SU-DHL-6 (cell line): Measurements from ENCODE around the gene TCN1.

ENCODE experiments used
- H2AFZ ChIP-seq: fragments of 200-600 bp; sonication (generic); 2 replicates; pipeline ENCODE4 v1.6.1; 2014; ENCODE audit warnings: low read depth, mild to moderate bottlenecking, moderate library complexity, mixed read lengths, antibody characterized with exemption, low read length; ENCODE audit not compliant: severe bottlenecking
- H3F3A ChIP-seq: fragments of 200-600 bp; shearing (Covaris generic); 2 replicates; pipeline ENCODE4 v1.6.0; 2016; ENCODE audit warnings: antibody characterized with exemption, mild to moderate bottlenecking; ENCODE audit not compliant: insufficient read depth
- H3K27ac ChIP-seq: fragments of 200-600 bp; sonication (generic); 2 replicates; pipeline ENCODE4 v1.5.1; 2016; ENCODE audit warnings: low read depth, mild to moderate bottlenecking, low read length, moderate library complexity, mixed read lengths
- H3K27me3 ChIP-seq: fragments of 200-600 bp; sonication (generic), shearing (Covaris generic); 2 replicates; pipeline ENCODE4 v1.6.0; 2014; ENCODE audit warnings: mild to moderate bottlenecking, low read length
- H3K36me3 ChIP-seq: fragments of 200-600 bp; sonication (generic); 2 replicates; pipeline ENCODE4 v1.6.1; 2014; ENCODE audit warnings: mild to moderate bottlenecking, low read length, mixed read lengths
- H3K4me2 ChIP-seq: fragments of 300-600, 200-600 bp; shearing (Covaris generic), sonication (generic); 2 replicates; pipeline ENCODE4 v1.6.0; 2014; ENCODE audit warnings: low read length, low read depth, mild to moderate bottlenecking; ENCODE audit not compliant: poor library complexity, severe bottlenecking
- H3K4me3 ChIP-seq: fragments of 200-600 bp; sonication (generic); 2 replicates; pipeline ENCODE4 v1.5.1; 2014; ENCODE audit warnings: antibody characterized with exemption, low read length, mild to moderate bottlenecking, mixed read lengths; ENCODE audit not compliant: insufficient read depth, poor library complexity, severe bottlenecking
- H3K79me2 ChIP-seq: fragments of 200-600 bp; sonication (generic); 2 replicates; pipeline ENCODE4 v1.6.1; 2014; ENCODE audit warnings: mild to moderate bottlenecking, low read length, moderate library complexity; ENCODE audit not compliant: insufficient read depth
- H3K9ac ChIP-seq: fragments of 200-600 bp; sonication (generic); 2 replicates; pipeline ENCODE4 v1.7.0; 2014; ENCODE audit warnings: mild to moderate bottlenecking, low read length
- H3K9me2 ChIP-seq: fragments of 200-600 bp; sonication (generic); replicated peaks from 2 replicates; pipeline ENCODE4 v1.6.1; 2014; ENCODE audit warnings: low read length; ENCODE audit not compliant: insufficient read depth
- H3K9me3 ChIP-seq: fragments of 200-600 bp; sonication (generic); 2 replicates; pipeline ENCODE4 v1.6.1; 2014; ENCODE audit warnings: low read length, mixed read lengths; ENCODE audit not compliant: insufficient read depth
- H4K20me1 ChIP-seq: fragments of 200-600 bp; sonication (generic); 2 replicates; pipeline ENCODE4 v1.6.1; 2014; ENCODE audit warnings: low read depth, mild to moderate bottlenecking, antibody characterized with exemption, low read length, moderate library complexity, mixed read lengths
- CTCF ChIP-seq: fragments of 200-600 bp; sonication (generic); IDR thresholded peaks from one replicate; pipeline ENCODE4 v1.5.1; 2017; ENCODE audit warnings: antibody characterized with exemption, mild to moderate bottlenecking, low read length, moderate library complexity; ENCODE audit not compliant: insufficient read depth, poor library complexity, severe bottlenecking
- EZH2phosphoT487 ChIP-seq: fragments of 200-600 bp; sonication (generic), shearing (Covaris generic); conservative IDR thresholded peaks from 2 replicates; pipeline ENCODE4 v1.6.1; 2018; ENCODE audit warnings: mild to moderate bottlenecking, antibody characterized with exemption, low read length, moderate library complexity, mixed read lengths

Gene TCN1

DNA sequence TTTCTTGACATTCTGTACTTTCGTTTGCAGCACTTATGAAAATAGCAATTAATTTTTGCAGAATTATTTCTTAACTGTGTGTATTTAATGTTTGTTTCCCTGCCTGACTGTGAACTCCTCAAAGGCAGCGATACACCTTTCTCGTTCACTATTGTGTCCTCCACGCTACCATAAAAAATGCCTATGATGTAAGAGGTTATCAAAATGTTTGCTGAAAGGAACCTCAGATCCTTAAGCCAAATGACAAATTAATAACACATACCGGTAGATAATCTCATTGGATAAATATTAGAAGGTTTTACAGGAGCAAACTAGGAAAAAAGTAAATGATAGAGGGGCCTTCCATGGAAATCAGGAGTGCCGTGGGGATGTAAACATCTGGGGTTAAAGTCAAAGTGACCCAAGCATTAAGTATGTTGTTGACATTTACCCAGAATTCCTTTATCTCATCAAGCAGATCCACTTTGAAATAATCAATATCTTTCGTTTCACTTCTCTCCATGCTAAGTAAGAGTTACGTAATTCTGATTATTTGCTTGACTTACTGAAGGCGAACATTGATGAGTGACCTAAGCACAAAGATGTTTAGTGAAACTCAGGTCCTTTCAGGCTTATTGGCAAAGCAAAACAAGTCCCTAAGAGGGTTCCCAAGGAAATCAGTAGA, 9.7 kb upstream of the TCN1 start:
- Histone ChIP-seq H3K27me3 (no peaks in the 10 kb centered on the region), H3K9me2 (no peaks in the 10 kb centered on the region), H4K20me1 (no peaks in the 10 kb centered on the region), H3F3A (no peaks in the 10 kb centered on the region), H3K9me3 (no peaks in the 10 kb centered on the region), H2AFZ (no peak overlapping the region), H3K27ac (no peak overlapping the region), H3K9ac (no peak overlapping the region), H3K79me2 (no peaks in the 10 kb centered on the region), H3K36me3 (no peaks in the 10 kb centered on the region), H3K4me3 (no peak overlapping the region), H3K4me2 (no peak overlapping the region)
- TF ChIP-seq EZH2phosphoT487 (no peak), CTCF (no peak)

GRCh38 chr11:59872076-59872475, 5.8 kb upstream of the TCN1 start:
- Histone ChIP-seq H3F3A (no peaks in the 10 kb centered on the region), H3K4me2 (no peak overlapping the region), H2AFZ (no peak overlapping the region), H3K9me2 (no peaks in the 10 kb centered on the region), H3K27ac (no peak overlapping the region), H3K27me3 (no peaks in the 10 kb centered on the region), H3K4me3 (no peak overlapping the region), H3K36me3 (no peaks in the 10 kb centered on the region), H3K9ac (no peak overlapping the region), H4K20me1 (no peaks in the 10 kb centered on the region), H3K9me3 (no peaks in the 10 kb centered on the region), H3K79me2 (no peaks in the 10 kb centered on the region)
- TF ChIP-seq EZH2phosphoT487 (no peak), CTCF (no peak)

- no peak overlapping the region for H3K4me2 ChIP-seq
- H3K9me3 ChIP-seq, result no peaks in the 10 kb centered on the region
- H3K79me2 ChIP-seq, result no peaks in the 10 kb centered on the region
- H2AFZ ChIP-seq, result no peak overlapping the region
- no peak overlapping the region for H3K27ac ChIP-seq
- no peaks in the 10 kb centered on the region for H3F3A ChIP-seq
- no peaks in the 10 kb centered on the region for H3K9me2 ChIP-seq
- H3K9ac ChIP-seq, result no peak overlapping the region
- no peaks in the 10 kb centered on the region for H3K27me3 ChIP-seq
- no peaks in the 10 kb centered on the region for H4K20me1 ChIP-seq
- H3K4me3 ChIP-seq, result no peak overlapping the region
- TF ChIP-seq EZH2phosphoT487 (no peak), CTCF (no peak)
- no peaks in the 10 kb centered on the region for H3K36me3 ChIP-seq
Observed at GRCh38 chr11:59867946-59868345, 1.7 kb upstream of the TCN1 start.
